Keratinocyte (primary cell): ENCODE measurements around the gene CD34. TPM values are rescaled to one million over a fixed set of nuclear protein-coding genes. Genes with fewer than 3 reads are reported as not detected.

Source experiments
- DNase-seq: peaks from one replicate; pipeline ENCODE4 v3.0.0-alpha.2; 2011; ENCODE audit warnings: low read depth, missing footprints, low spot score
- FAIRE-seq: peaks from 2 replicates; lab custom pipeline; 2011; peaks lifted over from hg19 to GRCh38; lab: Jason Lieb, UNC
- H2AFZ ChIP-seq: 2 replicates; pipeline ENCODE4 v1.6.0; 2012; ENCODE audit warnings: low read length, control low read depth, inconsistent platforms; ENCODE audit not compliant: control insufficient read depth
- H3K27ac ChIP-seq: 2 replicates; pipeline ENCODE4 v1.5.1; 2011; ENCODE audit warnings: low read length; ENCODE audit not compliant: control insufficient read depth, insufficient read depth
- H3K27me3 ChIP-seq: 3 replicates; pipeline ENCODE4 v1.6.0; 2011; ENCODE audit warnings: low read length; ENCODE audit not compliant: control insufficient read depth, insufficient read depth; ENCODE audit errors: extremely low read depth
- H3K36me3 ChIP-seq, 2 experiments: 2 replicates in 1 of 2; 3 replicates in 1 of 2; pipeline ENCODE4 v1.5.1; 2011; ENCODE audit warnings: low read length in 2 of 2, mild to moderate bottlenecking in 1 of 2; ENCODE audit not compliant: control insufficient read depth in 2 of 2, insufficient read depth in 2 of 2; ENCODE audit errors: extremely low read depth in 1 of 2
- H3K4me1 ChIP-seq: 3 replicates; pipeline ENCODE4 v1.5.1; 2011; ENCODE audit warnings: low read length; ENCODE audit not compliant: control insufficient read depth, insufficient read depth; ENCODE audit errors: extremely low read depth
- H3K4me2 ChIP-seq: 3 replicates; pipeline ENCODE4 v1.6.0; 2011; ENCODE audit warnings: low read depth, low read length; ENCODE audit not compliant: control insufficient read depth, insufficient read depth; ENCODE audit errors: extremely low read depth
- H3K4me3 ChIP-seq, 3 experiments: fragments of 200-600 bp in 1 of 3; sonication (generic) in 1 of 3; 2 replicates in 2 of 3; 3 replicates in 1 of 3; pipeline ENCODE4 v1.5.1; 2011 to 2016; ENCODE audit warnings: low read length in 3 of 3, mild to moderate bottlenecking in 3 of 3, control low read depth in 2 of 3, inconsistent platforms in 1 of 3, low read depth in 1 of 3, mixed read lengths in 1 of 3, mixed run types in 1 of 3, moderate library complexity in 1 of 3; ENCODE audit not compliant: control insufficient read depth in 2 of 3, insufficient read depth in 2 of 3; ENCODE audit errors: extremely low read depth in 1 of 3
- H3K79me2 ChIP-seq: 2 replicates; pipeline ENCODE4 v1.6.0; 2012; ENCODE audit warnings: low read length; ENCODE audit not compliant: control insufficient read depth, insufficient read depth
- H3K9ac ChIP-seq: 3 replicates; pipeline ENCODE4 v1.6.0; 2011; ENCODE audit warnings: low read length; ENCODE audit not compliant: control insufficient read depth, insufficient read depth; ENCODE audit errors: extremely low read depth
- H3K9me1 ChIP-seq: 3 replicates; pipeline ENCODE4 v1.6.0; 2011; ENCODE audit warnings: low read length; ENCODE audit not compliant: control insufficient read depth, insufficient read depth; ENCODE audit errors: extremely low read depth
- H3K9me3 ChIP-seq: 2 replicates; pipeline ENCODE4 v1.5.1; 2012; ENCODE audit warnings: low read depth, low read length; ENCODE audit not compliant: control insufficient read depth
- H4K20me1 ChIP-seq: 3 replicates; pipeline ENCODE4 v1.6.0; 2011; ENCODE audit warnings: low read length; ENCODE audit not compliant: control insufficient read depth, insufficient read depth; ENCODE audit errors: extremely low read depth
- EZH2 ChIP-seq: IDR thresholded peaks from one replicate; pipeline ENCODE4 v1.6.1; 2012; ENCODE audit warnings: inconsistent platforms, mild to moderate bottlenecking, low read length, moderate library complexity
- dilution Hi-C: fragments of 300-500 bp; cut with MboI; formaldehyde crosslinking; loops from one replicate; pipeline ENCODE4 v1.7.0; 2020; ENCODE audit warnings: low sequenced_read_pairs; ENCODE audit not compliant: extremely low pct_ligation_motif_present
- polyA plus RNA-seq, 5 experiments: library from polyadenylated mRNA; depleted of rRNA in 3 of 5; stranded (reverse) in 3 of 5; stranded (forward) in 1 of 5; unstranded in 1 of 5; fragments of >200 nt; gene quantifications; 1 replicate in 1 of 5; 2 replicates in 3 of 5; 3 replicates in 1 of 5; pipeline versions ENCODE4 v1.2.1 to v1.2.3, GENCODE V29; 2011 to 2012; ENCODE audit warnings: missing spikeins in 2 of 5, low read depth in 1 of 5, low replicate concordance in 1 of 5
- TF ChIP-seq, protein P1 (sequence below), 3 experiments: IDR thresholded peaks in 1 of 3; conservative IDR thresholded peaks in 1 of 3; optimal IDR thresholded peaks in 1 of 3; 2 replicates in 2 of 3; 3 replicates in 1 of 3; pipeline versions ENCODE3 to v1.5.1; 2011; ENCODE audit warnings: low read length in 3 of 3, mild to moderate bottlenecking in 3 of 3, moderate library complexity in 2 of 3, control low read depth in 1 of 3, inconsistent platforms in 1 of 3; ENCODE audit not compliant: insufficient read depth in 2 of 3; ENCODE audit errors: extremely low read depth in 1 of 3

CD34 gene
- polyA plus RNA-seq, 1 donor (not counting 4 experiments of a cell fraction or from before 2014, with no cell fraction given), result 0.03 TPM

- Histone ChIP-seq H3K79me2 (no peaks in the 10 kb centered on the region), H3K36me3 (no peaks in the 10 kb centered on the region), H3K27ac (no peak overlapping the region), H3K9me1 (no peaks in the 10 kb centered on the region), H3K27me3 (no peaks in the 10 kb centered on the region), H4K20me1 (no peaks in the 10 kb centered on the region), H2AFZ (no peak overlapping the region), H3K4me3 (no peak overlapping the region), H3K9me3 (no peaks in the 10 kb centered on the region), H3K4me1 (no peaks in the 10 kb centered on the region), H3K9ac (no peak overlapping the region), H3K4me2 (no peak overlapping the region)
- no peak for DNase-seq
- dilution Hi-C loops, result no loop called here
- no peak for FAIRE-seq
- TF ChIP-seq, protein P1, sequence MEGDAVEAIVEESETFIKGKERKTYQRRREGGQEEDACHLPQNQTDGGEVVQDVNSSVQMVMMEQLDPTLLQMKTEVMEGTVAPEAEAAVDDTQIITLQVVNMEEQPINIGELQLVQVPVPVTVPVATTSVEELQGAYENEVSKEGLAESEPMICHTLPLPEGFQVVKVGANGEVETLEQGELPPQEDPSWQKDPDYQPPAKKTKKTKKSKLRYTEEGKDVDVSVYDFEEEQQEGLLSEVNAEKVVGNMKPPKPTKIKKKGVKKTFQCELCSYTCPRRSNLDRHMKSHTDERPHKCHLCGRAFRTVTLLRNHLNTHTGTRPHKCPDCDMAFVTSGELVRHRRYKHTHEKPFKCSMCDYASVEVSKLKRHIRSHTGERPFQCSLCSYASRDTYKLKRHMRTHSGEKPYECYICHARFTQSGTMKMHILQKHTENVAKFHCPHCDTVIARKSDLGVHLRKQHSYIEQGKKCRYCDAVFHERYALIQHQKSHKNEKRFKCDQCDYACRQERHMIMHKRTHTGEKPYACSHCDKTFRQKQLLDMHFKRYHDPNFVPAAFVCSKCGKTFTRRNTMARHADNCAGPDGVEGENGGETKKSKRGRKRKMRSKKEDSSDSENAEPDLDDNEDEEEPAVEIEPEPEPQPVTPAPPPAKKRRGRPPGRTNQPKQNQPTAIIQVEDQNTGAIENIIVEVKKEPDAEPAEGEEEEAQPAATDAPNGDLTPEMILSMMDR (optimal IDR thresholded peaks at IDR 0.05 in 1 of 3, IDR thresholded peaks at IDR 0.05 in 1 of 3, conservative IDR thresholded peaks at IDR 0.05 in 1 of 3; ENCODE audit: extremely low read depth in 1 of 3, insufficient read depth in 2 of 3, low read length in 3 of 3), result no peak
- no peak for TF ChIP-seq EZH2
Observed at GRCh38 chr1:207903053-207903452, 7.9 kb downstream of the CD34 start.

DNA sequence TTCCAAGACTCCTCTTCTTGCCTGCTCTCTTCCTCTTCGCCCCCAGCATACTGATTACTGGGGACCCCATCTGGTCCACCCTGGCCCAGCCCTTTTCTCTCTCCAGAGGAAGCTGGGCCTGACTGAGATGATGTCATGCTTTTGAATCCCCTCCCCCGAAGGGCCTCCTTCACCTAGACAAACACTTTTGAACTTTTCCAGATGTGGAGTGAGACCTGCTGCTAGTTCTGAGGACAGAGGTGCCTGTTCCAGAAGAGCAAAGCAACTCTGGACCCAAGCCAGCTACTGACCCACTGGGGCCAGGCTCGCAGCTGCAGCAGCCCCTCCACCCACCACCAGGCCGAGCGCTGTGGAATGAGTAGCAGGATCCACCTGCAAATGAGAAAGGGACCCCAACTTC lies 8.4 kb downstream of the CD34 start:
- Histone ChIP-seq H3K9ac (no peak overlapping the region), H3K9me3 (no peaks in the 10 kb centered on the region), H3K27ac (no peak overlapping the region), H2AFZ (no peak overlapping the region), H3K4me1 (no peaks in the 10 kb centered on the region), H3K27me3 (no peaks in the 10 kb centered on the region), H3K4me2 (no peak overlapping the region), H4K20me1 (no peaks in the 10 kb centered on the region), H3K79me2 (no peaks in the 10 kb centered on the region), H3K4me3 (no peak overlapping the region), H3K36me3 (no peaks in the 10 kb centered on the region), H3K9me1 (no peaks in the 10 kb centered on the region)
- FAIRE-seq (no peak), DNase-seq (no peak)
- TF ChIP-seq, protein P1 (optimal IDR thresholded peaks at IDR 0.05 in 1 of 3, IDR thresholded peaks at IDR 0.05 in 1 of 3, conservative IDR thresholded peaks at IDR 0.05 in 1 of 3; ENCODE audit: extremely low read depth in 1 of 3, insufficient read depth in 2 of 3, low read length in 3 of 3), result no peak
- TF ChIP-seq EZH2, result no peak
- dilution Hi-C loops, result no loop called here
